ENCODE measurements around the gene CFAP74.

GRCh38 chr1:1985375-1986050 is 18.1 kb downstream of the CFAP74 start:
- TF ChIP-seq CTCF (IDR thresholded peaks at IDR 0.05) (no peak), POLR2A (IDR thresholded peaks at IDR 0.05) (no peak), EP300 (IDR thresholded peaks at IDR 0.05) (no peak)

All from tibial nerve (tissue), 4 donors.